GM10266 (cell line): ENCODE data around the gene CCT3.

Source experiments
- DNase-seq: peaks from one replicate; pipeline ENCODE4 v3.0.0; 2012; ENCODE audit errors: extremely low spot score
- TF ChIP-seq, protein P1 (sequence below): IDR thresholded peaks from 2 replicates; pipeline ENCODE4 v1.5.1; 2012; ENCODE audit warnings: mild to moderate bottlenecking, low read depth; ENCODE audit not compliant: control insufficient read depth, insufficient read depth; ENCODE audit errors: missing control alignments

Gene CCT3

DNA sequence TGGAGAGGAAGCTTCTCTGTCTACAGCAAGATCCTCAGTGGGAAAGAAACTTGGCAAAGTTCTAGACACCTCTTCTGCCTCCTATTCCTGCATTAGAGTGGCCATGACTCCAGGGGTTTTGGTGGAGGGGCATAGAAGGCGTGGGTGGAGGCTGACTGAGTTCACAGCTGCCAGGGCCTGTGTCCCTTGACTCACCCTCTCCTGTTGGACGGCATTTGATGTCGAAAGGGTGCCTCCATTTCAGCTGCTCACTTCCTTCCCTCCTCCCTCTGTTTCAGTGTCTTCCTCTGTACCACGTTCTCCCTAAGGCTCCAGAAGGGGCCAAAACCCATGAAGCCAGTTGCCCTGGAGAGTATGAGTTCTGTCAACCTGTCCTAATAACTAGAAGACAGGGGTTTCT lies 53.3 kb downstream of the CCT3 start:
- TF ChIP-seq, protein P1, sequence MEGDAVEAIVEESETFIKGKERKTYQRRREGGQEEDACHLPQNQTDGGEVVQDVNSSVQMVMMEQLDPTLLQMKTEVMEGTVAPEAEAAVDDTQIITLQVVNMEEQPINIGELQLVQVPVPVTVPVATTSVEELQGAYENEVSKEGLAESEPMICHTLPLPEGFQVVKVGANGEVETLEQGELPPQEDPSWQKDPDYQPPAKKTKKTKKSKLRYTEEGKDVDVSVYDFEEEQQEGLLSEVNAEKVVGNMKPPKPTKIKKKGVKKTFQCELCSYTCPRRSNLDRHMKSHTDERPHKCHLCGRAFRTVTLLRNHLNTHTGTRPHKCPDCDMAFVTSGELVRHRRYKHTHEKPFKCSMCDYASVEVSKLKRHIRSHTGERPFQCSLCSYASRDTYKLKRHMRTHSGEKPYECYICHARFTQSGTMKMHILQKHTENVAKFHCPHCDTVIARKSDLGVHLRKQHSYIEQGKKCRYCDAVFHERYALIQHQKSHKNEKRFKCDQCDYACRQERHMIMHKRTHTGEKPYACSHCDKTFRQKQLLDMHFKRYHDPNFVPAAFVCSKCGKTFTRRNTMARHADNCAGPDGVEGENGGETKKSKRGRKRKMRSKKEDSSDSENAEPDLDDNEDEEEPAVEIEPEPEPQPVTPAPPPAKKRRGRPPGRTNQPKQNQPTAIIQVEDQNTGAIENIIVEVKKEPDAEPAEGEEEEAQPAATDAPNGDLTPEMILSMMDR, result no peak
- DNase-seq, result no peak

DNA sequence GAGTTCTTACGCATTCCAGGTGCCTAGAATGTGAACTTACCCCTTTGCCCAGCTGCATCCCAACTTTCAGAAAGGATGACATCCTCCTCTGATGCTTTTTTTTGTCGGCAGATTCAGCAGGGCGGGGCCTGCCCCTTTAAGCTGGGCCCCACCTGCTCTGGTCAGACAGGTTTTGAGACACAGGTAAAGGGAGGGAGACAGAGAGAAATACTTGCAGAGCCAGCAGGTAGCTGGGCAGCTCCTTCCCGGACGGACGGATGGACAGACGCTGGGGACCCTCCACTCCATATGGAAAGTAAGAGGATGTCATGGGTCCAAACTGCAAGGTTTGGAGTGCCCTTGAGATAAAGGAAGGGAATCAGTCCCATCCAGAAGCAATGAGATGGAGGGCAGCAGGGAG lies 54.0 kb downstream of the CCT3 start, which contains the start of gene TMEM79:
TMEM79 (plus strand) TSS at position 214 of the 400 bp plus-strand sequence. CDS start 902 bp downstream, outside the sequence.
- TF ChIP-seq, protein P1, result no peak
- DNase-seq, result no peak

DNA sequence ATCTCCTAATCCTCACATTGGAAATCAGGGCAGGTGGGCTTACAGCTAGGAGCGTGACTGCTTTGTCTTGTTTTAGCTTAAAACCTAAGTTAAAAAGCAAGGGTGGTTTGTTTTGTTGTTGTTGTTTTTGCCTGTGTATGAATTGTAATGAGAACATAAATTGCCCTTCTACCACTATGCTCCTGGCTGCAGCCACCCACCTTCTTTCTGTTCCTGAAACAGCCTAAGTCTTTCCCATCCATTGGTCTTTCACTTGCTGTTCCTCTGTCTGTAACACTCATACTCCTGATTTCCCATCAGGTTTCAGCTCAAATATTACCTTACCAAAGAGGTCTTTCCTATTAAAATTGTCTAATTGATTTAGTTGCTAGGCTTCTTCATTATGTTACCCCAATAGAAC lies 54.6 kb downstream of the CCT3 start:
- no peak for DNase-seq
- TF ChIP-seq, protein P1, result no peak

DNA sequence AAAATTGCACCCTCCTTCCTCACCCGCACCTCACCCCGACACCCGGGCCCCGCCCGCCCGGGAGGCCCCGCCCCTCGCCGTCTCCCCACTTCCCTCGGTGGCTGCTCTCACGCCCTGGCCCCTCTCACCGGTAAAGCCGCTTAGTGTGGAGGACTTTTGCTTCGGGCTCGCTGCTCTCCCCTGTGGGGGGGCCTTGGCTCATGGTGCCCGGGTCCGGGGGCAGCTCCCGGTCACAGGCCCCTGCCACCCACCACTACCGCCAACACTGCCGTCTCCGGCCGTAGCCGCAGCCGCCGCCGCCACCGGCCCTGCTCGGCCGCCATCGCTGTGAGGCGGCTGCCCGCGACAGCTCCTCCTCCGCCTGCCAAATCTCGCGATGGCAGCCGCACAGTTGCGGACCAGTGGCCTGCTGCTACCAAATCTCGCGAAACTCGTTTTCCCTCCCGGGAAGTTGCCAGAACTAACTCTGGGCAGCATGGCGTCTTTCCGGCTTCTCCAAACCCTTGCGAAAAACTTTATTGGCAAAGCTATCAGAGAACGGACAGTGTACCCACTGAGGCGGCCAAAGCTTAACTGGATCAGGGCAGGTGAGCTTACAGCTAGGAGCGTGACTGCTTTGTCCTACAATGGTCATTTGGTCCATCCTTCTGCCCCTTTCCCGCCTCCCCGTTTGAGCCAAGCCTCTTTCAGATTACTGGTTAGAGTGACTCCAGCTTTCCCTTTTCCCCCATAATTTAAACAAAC lies 55.4 kb downstream of the CCT3 start, which contains the start of gene SMG5:
SMG5 (minus strand) TSS at position 347 of the 744 bp plus-strand sequence; CDS start at position 202, 145 bp downstream.
- TF ChIP-seq, protein P1, result no peak
- peak; percentile 96 for DNase-seq

DNA sequence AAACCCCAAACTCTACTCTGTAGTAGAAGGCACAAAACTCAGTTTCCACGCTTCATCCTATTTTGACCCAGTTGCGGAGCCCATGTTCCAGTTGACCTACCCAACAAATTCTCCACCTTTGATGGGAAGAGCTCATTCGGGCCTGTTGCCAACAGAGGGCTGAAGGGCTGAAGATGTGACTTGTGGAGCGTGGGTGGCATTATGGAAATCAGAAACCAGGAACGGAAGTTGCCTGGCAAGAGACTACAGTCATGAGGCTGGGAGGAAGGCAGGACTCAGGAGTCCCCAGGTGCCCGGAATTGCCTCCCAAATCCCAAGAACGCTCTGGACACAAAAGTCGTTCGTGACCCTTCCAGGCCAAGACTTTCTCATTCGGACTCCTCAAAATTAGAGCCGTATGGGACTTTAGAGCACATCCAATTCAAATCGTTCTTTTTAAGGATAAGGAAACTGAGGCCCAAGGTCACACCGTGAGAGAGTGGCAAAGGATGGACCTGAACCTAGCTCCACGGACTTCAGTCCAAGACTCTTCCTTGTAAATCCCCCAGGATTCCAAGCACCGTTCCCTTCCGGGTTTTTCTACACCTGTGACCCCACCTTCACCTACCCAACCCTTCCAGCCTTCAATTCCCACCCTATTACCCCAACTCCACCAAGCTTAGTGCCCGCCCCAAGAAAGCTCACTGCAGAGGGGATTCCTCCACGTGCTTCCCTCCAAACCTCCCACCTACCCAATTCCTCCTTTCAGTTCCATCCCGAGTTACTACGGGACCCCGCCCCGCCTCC lies 56.2 kb downstream of the CCT3 start:
- DNase-seq, result no peak

DNA sequence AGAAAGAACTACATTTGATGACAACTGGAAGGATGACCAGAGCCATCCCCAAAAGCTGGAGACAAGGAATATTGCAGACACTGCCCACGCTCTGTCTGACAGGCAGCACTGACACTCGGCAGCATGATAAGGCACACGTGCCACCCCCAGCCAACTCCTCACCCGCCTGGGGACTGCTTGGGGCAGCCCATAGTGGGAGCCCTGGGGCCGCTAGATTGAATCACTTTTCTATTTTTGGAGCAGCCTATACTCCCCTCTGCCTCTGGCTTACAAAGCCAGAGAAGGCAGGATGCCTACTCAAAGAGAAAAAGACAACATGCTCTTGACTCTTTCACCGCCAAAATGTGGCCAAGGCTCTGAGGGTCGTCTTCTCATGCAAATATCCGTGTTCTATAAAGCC lies 56.8 kb downstream of the CCT3 start:
- DNase-seq, result peak; percentile 66
- TF ChIP-seq, protein P1, result peak; percentile 31

More for the DNA sequence above, 56.2 kb downstream of the CCT3 start:
- TF ChIP-seq, protein P1, result no peak
